Fibroblast of lung (primary cell): Measurements from ENCODE around the gene SPOCK1.

ENCODE experiments used
- EZH2 ChIP-seq: IDR thresholded peaks from 2 replicates; pipeline ENCODE4 v1.5.1; 2012; ENCODE audit warnings: low read length, control low read depth, mild to moderate bottlenecking; ENCODE audit errors: missing control alignments
- TF ChIP-seq, protein P1 (sequence below), 2 donors: IDR thresholded peaks in 1 of 2; conservative IDR thresholded peaks in 1 of 2; 1 replicate in 1 of 2; 2 replicates in 1 of 2; pipeline ENCODE4 v1.5.1; 2011 to 2012; ENCODE audit warnings: low read length in 2 of 2, control low read depth in 1 of 2, inconsistent platforms in 1 of 2, low read depth in 1 of 2, mild to moderate bottlenecking in 1 of 2

DNA sequence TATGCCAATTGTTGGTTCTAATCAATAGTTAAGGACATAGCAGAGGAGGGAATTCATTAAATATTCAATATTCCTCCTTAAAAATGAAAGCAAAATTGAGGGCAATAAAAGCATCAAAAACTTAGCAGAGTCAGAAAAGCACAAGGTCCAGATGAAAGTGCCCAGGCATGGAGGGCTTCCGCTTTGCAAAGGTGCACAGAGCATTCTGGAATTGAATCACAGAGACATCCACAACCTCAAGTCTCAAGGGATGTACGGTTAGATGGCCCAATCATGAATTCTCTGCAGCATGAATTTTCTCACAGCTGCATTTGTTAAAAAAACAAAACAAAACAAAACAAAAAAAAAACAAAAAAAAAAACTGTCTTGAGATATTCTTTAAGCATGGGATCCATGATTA lies 253.7 kb downstream of the SPOCK1 start:
- TF ChIP-seq, protein P1, sequence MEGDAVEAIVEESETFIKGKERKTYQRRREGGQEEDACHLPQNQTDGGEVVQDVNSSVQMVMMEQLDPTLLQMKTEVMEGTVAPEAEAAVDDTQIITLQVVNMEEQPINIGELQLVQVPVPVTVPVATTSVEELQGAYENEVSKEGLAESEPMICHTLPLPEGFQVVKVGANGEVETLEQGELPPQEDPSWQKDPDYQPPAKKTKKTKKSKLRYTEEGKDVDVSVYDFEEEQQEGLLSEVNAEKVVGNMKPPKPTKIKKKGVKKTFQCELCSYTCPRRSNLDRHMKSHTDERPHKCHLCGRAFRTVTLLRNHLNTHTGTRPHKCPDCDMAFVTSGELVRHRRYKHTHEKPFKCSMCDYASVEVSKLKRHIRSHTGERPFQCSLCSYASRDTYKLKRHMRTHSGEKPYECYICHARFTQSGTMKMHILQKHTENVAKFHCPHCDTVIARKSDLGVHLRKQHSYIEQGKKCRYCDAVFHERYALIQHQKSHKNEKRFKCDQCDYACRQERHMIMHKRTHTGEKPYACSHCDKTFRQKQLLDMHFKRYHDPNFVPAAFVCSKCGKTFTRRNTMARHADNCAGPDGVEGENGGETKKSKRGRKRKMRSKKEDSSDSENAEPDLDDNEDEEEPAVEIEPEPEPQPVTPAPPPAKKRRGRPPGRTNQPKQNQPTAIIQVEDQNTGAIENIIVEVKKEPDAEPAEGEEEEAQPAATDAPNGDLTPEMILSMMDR (conservative IDR thresholded peaks at IDR 0.05 in 1 of 2, IDR thresholded peaks at IDR 0.05 in 1 of 2; ENCODE audit: low read depth in 1 of 2, low read length in 2 of 2), result no peak
- TF ChIP-seq EZH2, result no peak
